BJ (cell line): ENCODE data around the gene DHFR2. TPM values are rescaled to one million over a fixed set of nuclear protein-coding genes. Genes with fewer than 3 reads are reported as not detected.
"Not testable (repeated sequence)": the region's sequence is repeated elsewhere in the genome, so short reads cannot be mapped to it uniquely, and the experiment has no call there.

Experiments used
- CTCF ChIA-PET: fragments of 350-600 bp; formaldehyde crosslinking; extraction: SDS; loops from one replicate; lab custom pipeline; 2021; ENCODE audit warnings: antibody characterized with exemption, inconsistent platforms; lab: Yijun Ruan, JAX
- POLR2A ChIA-PET: fragments of 300-600 bp; sonication (Branson Sonifier 250); formaldehyde crosslinking; extraction: SDS; loops from one replicate; lab custom pipeline; 2021; ENCODE audit warnings: antibody characterized with exemption; lab: Charles Lee
- DNase-seq: peaks from one replicate; pipeline ENCODE4 v3.0.0-alpha.2; 2011; ENCODE audit warnings: low read depth
- H3K27me3 ChIP-seq: 2 replicates; pipeline ENCODE4 v1.6.0; 2011; ENCODE audit warnings: low read length; ENCODE audit not compliant: control insufficient read depth, insufficient read depth
- H3K36me3 ChIP-seq: 2 replicates; pipeline ENCODE4 v1.5.1; 2011; ENCODE audit warnings: low read length; ENCODE audit not compliant: control insufficient read depth, insufficient read depth
- H3K4me3 ChIP-seq: 2 replicates; pipeline ENCODE4 v1.5.1; 2011; ENCODE audit warnings: low read depth, mild to moderate bottlenecking, control low read depth, low read length
- polyA minus RNA-seq: library from RNA; depleted of rRNA, polyadenylated mRNA; stranded (reverse); fragments of >200 nt; gene quantifications from 2 replicates; pipeline ENCODE4 v1.2.3, GENCODE V29; 2011; rRNA and poly(A)+ RNA removed
- polyA plus RNA-seq: library from polyadenylated mRNA; depleted of rRNA; stranded (reverse); fragments of >200 nt; gene quantifications from 2 replicates; pipeline ENCODE4 v1.2.3, GENCODE V29; 2011; rRNA removed
- TF ChIP-seq, protein P1 (sequence below): IDR thresholded peaks from 2 replicates; pipeline ENCODE4 v1.5.1; 2011; ENCODE audit warnings: low read depth, mild to moderate bottlenecking, control low read depth, inconsistent platforms, low read length, moderate library complexity; ENCODE audit not compliant: insufficient read depth

The DHFR2 gene
- polyA plus RNA-seq = 1.6 and 2.5 TPM in 2 replicates
- 1.2 and 1.4 TPM in 2 replicates for polyA minus RNA-seq

DNA sequence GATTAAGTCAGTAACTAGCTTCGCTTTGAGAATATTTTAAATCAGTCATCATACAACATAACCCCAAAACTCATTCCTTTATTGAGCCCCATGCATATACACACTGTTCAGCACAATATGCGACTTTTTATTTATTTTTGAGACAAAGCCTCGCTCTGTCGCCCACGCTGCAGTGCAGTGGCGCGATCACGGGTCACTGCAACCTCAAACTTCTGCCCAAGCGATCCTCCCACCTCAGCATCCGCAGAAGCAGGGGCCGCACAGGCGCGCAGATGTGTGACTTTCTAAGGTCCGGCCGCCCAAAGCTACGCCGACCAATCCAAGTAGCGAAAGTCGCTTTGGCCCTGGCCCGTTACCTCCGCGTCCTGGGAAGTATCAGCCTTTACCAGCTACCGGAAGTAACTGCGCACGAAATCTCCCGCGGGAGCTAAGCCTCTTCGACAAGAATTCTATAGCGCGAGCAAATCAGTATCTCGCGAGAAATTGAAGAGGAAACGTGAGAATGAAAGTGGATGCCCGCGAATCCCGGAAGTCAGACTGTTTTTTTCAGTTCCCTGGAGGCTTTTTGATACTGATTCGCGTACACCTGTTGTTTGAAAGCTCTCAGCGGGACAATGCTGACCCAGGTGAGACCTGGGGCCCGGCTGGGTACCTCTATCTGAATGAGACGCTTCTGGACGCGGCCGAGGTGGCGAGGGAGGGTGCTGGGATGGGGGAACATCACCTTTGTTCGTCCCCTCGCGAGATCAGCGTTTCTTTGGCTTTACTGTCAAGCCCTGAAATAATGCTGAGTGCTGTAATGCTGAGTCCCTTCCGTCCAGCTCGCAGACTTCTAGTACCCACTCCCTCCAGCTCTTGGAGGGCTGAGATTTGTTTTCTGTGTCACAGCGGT lies at the start of gene DHFR2, which contains the start of gene NSUN3:
Gene DHFR2 (minus strand): TSS at position 404 of the 892 bp plus-strand sequence. CDS start 1,405 bp downstream, outside the sequence.
Gene NSUN3 (plus strand): TSS at position 549 of the 892 bp plus-strand sequence. CDS start 66 bp downstream, at position 615.
- peak; percentile 87 for DNase-seq
- Histone ChIP-seq H3K27me3 (no peaks in the 10 kb centered on the region), H3K36me3 (no peaks in the 10 kb centered on the region), H3K4me3 (peak within 1 kb of the TSS; percentile 70)
- TF ChIP-seq, protein P1, sequence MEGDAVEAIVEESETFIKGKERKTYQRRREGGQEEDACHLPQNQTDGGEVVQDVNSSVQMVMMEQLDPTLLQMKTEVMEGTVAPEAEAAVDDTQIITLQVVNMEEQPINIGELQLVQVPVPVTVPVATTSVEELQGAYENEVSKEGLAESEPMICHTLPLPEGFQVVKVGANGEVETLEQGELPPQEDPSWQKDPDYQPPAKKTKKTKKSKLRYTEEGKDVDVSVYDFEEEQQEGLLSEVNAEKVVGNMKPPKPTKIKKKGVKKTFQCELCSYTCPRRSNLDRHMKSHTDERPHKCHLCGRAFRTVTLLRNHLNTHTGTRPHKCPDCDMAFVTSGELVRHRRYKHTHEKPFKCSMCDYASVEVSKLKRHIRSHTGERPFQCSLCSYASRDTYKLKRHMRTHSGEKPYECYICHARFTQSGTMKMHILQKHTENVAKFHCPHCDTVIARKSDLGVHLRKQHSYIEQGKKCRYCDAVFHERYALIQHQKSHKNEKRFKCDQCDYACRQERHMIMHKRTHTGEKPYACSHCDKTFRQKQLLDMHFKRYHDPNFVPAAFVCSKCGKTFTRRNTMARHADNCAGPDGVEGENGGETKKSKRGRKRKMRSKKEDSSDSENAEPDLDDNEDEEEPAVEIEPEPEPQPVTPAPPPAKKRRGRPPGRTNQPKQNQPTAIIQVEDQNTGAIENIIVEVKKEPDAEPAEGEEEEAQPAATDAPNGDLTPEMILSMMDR = no peak
- CTCF ChIA-PET = interaction anchor here (0.9 to 1.7 kb wide), 5 partner anchors 14 to 59 kb away, joined by 3 to 7 read pairs (median 4); no protein-coding TSS in a partner anchor
- POLR2A ChIA-PET = interaction anchor here (0.9 kb wide), 1 partner anchor 9 kb away, joined by 4 read pairs; no protein-coding TSS in a partner anchor

DNA sequence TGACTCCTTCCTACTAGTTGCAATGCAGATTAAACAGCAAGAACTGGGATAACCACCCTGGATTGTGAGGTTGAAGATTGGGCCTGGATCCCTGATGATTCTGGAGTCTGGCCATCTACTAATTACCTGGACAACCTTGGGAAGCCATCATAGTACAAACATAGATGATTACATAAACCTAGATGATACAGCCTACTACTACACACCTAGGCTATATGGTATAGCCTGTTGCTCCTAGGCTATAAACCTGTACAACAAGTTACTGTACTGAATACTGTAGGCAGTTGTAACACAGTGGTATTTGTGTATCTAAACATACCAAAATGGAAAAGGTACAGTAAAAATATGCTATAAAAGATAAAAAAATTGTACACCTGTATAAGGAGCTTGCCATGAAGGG lies 48.1 kb upstream of the DHFR2 start:
- no peaks in the 10 kb centered on the region for H3K36me3 ChIP-seq
- DNase-seq = no peak
- POLR2A ChIA-PET = no interaction called here
- TF ChIP-seq, protein P1 = no peak
- no peak overlapping the region for H3K4me3 ChIP-seq
- H3K27me3 ChIP-seq = no peaks in the 10 kb centered on the region
- CTCF ChIA-PET = interaction anchor here (1.0 kb wide), 1 partner anchor 124 kb away, joined by 3 read pairs; no protein-coding TSS in a partner anchor

DNA sequence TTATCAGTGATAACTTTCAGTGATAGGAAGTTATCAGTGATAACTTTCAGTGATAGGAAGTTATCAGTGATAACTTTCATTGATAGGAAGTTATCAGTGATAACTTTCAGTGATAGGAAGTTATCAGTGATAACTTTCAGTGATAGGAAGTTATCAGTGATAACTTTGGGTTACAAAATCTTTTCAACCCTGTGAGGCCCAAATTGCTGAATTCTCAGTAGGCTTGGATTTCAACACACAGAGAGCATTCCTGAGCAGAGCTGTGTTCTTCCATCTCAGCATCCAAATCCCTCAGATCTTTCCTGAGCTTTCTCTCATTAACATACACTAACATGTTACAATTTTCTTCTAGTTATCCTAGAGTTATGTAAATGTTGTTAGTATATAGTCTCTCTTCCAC lies 47.5 kb upstream of the DHFR2 start:
- H3K4me3 ChIP-seq, DNase-seq, H3K36me3 ChIP-seq, H3K27me3 ChIP-seq, POLR2A ChIA-PET, CTCF ChIA-PET: not testable (repeated sequence)

DNA sequence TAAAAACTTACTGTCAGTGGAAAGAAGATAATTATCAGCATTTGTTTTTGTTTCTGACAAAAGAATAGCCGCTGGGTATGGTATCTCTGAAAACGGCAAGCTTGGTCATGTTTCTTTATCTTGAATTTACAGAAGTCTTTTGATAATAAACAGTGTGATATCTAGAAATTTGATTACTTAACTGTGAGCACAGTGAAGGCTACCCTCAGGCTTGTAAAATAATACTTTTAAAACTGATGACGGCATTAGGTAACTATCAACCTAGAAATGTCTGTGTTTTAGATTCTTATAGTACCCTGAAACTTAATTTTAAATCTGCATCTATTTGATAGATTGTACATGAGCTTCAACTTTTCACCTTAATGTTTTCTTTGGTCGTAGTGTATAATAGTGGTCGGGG lies 43.6 kb upstream of the DHFR2 start:
- H3K27me3 ChIP-seq = no peaks in the 10 kb centered on the region
- POLR2A ChIA-PET = no interaction called here
- DNase-seq = no peak
- no peak overlapping the region for H3K4me3 ChIP-seq
- no peaks in the 10 kb centered on the region; the same call in 1 of the 2 replicates for H3K36me3 ChIP-seq
- CTCF ChIA-PET = no interaction called here
- TF ChIP-seq, protein P1 = no peak

DNA sequence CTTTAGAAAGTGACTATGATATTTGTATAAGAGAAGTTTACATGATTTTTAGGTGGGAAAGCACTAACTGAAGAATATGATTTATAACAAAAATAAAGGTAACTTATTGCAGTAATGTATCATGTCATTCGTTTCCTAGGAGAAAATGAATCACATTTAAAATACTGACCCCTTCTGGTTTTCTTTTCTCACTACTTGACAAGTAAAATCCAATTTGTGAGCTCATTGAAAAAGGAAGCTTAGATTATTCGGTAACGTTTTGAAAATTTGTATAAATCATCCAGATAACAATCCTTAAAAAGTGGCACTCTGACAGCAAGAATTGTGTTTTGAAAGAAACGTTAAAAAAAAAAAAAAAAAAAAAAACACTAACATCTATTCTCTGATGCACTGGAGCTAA lies 39.1 kb upstream of the DHFR2 start:
- DNase-seq = no peak
- no peaks in the 10 kb centered on the region; the same call in 1 of the 2 replicates for H3K36me3 ChIP-seq
- POLR2A ChIA-PET = no interaction called here
- no peak overlapping the region for H3K4me3 ChIP-seq
- CTCF ChIA-PET = no interaction called here
- no peaks in the 10 kb centered on the region for H3K27me3 ChIP-seq
- TF ChIP-seq, protein P1 = 0 out of 2 replicates have a peak, but pooled peaks have one; percentile 11
